ENCODE data around the gene REV1. TPM values are rescaled to one million over a fixed set of nuclear protein-coding genes. Genes with fewer than 3 reads are reported as not detected.

Gene REV1
- total and polyA plus RNA-seq, 9 of the 15 experiments (the other 6 are each of a cell fraction or from before 2014, with no cell fraction given): 12.8 to 54.4 (median 29.6) TPM

GRCh38 chr2:99470957-99471356, 18.9 kb downstream of the REV1 start:
- peak overlapping the region; percentile 23; the same call in 1 of the 2 replicates for H3K4me2 ChIP-seq (ENCODE audit: insufficient read depth, low read length)
- peak overlapping the region; percentile 29; the same call in 2 of the 3 replicates for H3K27ac ChIP-seq (ENCODE audit: extremely low read depth, low read depth, low read length)
- no TSS peak for BruUV-seq (replicated peaks)
- peak in 1 of 4 experiments; percentile 40 for DNase-seq (ENCODE audit: extremely low read depth in 1 of 4, low spot score in 3 of 4)
- no peak overlapping the region for H2AFZ ChIP-seq (ENCODE audit: low read depth, low read length)
- peak; percentile 34 for ATAC-seq
- no peak overlapping the region for H3K4me3 ChIP-seq
- no peaks in the 10 kb centered on the region for H3K27me3 ChIP-seq (ENCODE audit: control insufficient read depth in 2 of 2, insufficient read depth in 2 of 2, low read length in 2 of 2)
- ChIA-PET POLR2A (no interaction called here), CTCF (ENCODE audit: low intra/inter-chr PET ratio) (interaction anchor here (0.6 kb wide), 1 partner anchor 11 kb away, joined by 3 read pairs; no protein-coding TSS in a partner anchor)
- no peak overlapping the region for H3K9ac ChIP-seq (ENCODE audit: insufficient read depth in 1 of 2, low read depth in 2 of 2, low read length in 2 of 2)
- 0 out of 2 replicates have a peak, but pooled peaks cover 2% of the 10 kb centered on the region for H3K9me3 ChIP-seq (replicated peaks; ENCODE audit: control insufficient read depth, insufficient read depth, low read depth, low read length)
- FAIRE-seq: no peak
- peaks cover 6% of the 10 kb centered on the region; the same call in 1 of the 3 replicates for H3K36me3 ChIP-seq (ENCODE audit: control insufficient read depth, insufficient read depth, low read length)
- H4K20me1 ChIP-seq (replicated peaks; ENCODE audit: control insufficient read depth, insufficient read depth, low read length): no peaks in the 10 kb centered on the region; the same call in 1 of the 2 replicates
- in situ Hi-C loops (cut with MboI) (no loop called here), intact Hi-C loops (cut with micrococcal nuclease) (no loop called here)
- peaks cover 98% of the 10 kb centered on the region for H3K79me2 ChIP-seq (ENCODE audit: control insufficient read depth, insufficient read depth, low read length)
- H3K9me1 ChIP-seq (ENCODE audit: control insufficient read depth, insufficient read depth, low read length): no peaks in the 10 kb centered on the region
- peaks cover 11 to 14% of the 10 kb centered on the region in 2 experiments; a peak in 4 of 5 replicates for H3K4me1 ChIP-seq (replicated peaks in 1 of 2; ENCODE audit: control insufficient read depth in 2 of 2, insufficient read depth in 2 of 2, low read length in 2 of 2)
- TF ChIP-seq, protein P1, sequence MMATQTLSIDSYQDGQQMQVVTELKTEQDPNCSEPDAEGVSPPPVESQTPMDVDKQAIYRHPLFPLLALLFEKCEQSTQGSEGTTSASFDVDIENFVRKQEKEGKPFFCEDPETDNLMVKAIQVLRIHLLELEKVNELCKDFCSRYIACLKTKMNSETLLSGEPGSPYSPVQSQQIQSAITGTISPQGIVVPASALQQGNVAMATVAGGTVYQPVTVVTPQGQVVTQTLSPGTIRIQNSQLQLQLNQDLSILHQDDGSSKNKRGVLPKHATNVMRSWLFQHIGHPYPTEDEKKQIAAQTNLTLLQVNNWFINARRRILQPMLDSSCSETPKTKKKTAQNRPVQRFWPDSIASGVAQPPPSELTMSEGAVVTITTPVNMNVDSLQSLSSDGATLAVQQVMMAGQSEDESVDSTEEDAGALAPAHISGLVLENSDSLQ (IDR thresholded peaks at IDR 0.05): 0 out of 2 replicates have a peak, but pooled peaks have one; percentile 29
- TF ChIP-seq, protein P2, sequence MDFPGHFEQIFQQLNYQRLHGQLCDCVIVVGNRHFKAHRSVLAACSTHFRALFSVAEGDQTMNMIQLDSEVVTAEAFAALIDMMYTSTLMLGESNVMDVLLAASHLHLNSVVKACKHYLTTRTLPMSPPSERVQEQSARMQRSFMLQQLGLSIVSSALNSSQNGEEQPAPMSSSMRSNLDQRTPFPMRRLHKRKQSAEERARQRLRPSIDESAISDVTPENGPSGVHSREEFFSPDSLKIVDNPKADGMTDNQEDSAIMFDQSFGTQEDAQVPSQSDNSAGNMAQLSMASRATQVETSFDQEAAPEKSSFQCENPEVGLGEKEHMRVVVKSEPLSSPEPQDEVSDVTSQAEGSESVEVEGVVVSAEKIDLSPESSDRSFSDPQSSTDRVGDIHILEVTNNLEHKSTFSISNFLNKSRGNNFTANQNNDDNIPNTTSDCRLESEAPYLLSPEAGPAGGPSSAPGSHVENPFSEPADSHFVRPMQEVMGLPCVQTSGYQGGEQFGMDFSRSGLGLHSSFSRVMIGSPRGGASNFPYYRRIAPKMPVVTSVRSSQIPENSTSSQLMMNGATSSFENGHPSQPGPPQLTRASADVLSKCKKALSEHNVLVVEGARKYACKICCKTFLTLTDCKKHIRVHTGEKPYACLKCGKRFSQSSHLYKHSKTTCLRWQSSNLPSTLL (IDR thresholded peaks at IDR 0.05): no peak
- TF ChIP-seq NCOR1 (IDR thresholded peaks at IDR 0.05) (peak; percentile 24; the same call in 1 of the 2 replicates), ZSCAN29 (IDR thresholded peaks at IDR 0.05) (no peak), ZNF668 (CRISPR knock-in tag; IDR thresholded peaks at IDR 0.05) (no peak), GABPA (tag; conservative IDR thresholded peaks at IDR 0.05; ENCODE audit: low read depth) (no peak), RBM14 (IDR thresholded peaks at IDR 0.05; ENCODE audit: borderline replicate concordance, insufficient read depth, low read depth, low read length) (no peak), KLF13 (tag; IDR thresholded peaks at IDR 0.05; ENCODE audit: borderline replicate concordance, low read depth) (no peak), TEAD1 (CRISPR knock-in tag; IDR thresholded peaks at IDR 0.05) (no peak)
- TF ChIP-seq, protein P3, sequence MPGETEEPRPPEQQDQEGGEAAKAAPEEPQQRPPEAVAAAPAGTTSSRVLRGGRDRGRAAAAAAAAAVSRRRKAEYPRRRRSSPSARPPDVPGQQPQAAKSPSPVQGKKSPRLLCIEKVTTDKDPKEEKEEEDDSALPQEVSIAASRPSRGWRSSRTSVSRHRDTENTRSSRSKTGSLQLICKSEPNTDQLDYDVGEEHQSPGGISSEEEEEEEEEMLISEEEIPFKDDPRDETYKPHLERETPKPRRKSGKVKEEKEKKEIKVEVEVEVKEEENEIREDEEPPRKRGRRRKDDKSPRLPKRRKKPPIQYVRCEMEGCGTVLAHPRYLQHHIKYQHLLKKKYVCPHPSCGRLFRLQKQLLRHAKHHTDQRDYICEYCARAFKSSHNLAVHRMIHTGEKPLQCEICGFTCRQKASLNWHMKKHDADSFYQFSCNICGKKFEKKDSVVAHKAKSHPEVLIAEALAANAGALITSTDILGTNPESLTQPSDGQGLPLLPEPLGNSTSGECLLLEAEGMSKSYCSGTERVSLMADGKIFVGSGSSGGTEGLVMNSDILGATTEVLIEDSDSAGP (CRISPR knock-in tag; IDR thresholded peaks at IDR 0.05): no peak
- TF ChIP-seq, protein P4, sequence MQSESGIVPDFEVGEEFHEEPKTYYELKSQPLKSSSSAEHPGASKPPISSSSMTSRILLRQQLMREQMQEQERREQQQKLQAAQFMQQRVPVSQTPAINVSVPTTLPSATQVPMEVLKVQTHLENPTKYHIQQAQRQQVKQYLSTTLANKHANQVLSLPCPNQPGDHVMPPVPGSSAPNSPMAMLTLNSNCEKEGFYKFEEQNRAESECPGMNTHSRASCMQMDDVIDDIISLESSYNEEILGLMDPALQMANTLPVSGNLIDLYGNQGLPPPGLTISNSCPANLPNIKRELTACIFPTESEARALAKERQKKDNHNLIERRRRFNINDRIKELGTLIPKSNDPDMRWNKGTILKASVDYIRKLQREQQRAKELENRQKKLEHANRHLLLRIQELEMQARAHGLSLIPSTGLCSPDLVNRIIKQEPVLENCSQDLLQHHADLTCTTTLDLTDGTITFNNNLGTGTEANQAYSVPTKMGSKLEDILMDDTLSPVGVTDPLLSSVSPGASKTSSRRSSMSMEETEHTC (IDR thresholded peaks at IDR 0.05): no peak
- TF ChIP-seq, protein P5, sequence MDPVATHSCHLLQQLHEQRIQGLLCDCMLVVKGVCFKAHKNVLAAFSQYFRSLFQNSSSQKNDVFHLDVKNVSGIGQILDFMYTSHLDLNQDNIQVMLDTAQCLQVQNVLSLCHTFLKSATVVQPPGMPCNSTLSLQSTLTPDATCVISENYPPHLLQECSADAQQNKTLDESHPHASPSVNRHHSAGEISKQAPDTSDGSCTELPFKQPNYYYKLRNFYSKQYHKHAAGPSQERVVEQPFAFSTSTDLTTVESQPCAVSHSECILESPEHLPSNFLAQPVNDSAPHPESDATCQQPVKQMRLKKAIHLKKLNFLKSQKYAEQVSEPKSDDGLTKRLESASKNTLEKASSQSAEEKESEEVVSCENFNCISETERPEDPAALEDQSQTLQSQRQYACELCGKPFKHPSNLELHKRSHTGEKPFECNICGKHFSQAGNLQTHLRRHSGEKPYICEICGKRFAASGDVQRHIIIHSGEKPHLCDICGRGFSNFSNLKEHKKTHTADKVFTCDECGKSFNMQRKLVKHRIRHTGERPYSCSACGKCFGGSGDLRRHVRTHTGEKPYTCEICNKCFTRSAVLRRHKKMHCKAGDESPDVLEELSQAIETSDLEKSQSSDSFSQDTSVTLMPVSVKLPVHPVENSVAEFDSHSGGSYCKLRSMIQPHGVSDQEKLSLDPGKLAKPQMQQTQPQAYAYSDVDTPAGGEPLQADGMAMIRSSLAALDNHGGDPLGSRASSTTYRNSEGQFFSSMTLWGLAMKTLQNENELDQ (CRISPR knock-in tag; IDR thresholded peaks at IDR 0.05; ENCODE audit: borderline replicate concordance): no peak
